HG03196 (cell line): Measurements from ENCODE around the gene GLDN.

ENCODE experiments used
- ATAC-seq: cut with Tn5 transposase; IDR thresholded peaks from one replicate; pipeline ENCODE4 v1.9.1; 2021; ENCODE audit not compliant: unreplicated experiment

The GLDN gene

DNA sequence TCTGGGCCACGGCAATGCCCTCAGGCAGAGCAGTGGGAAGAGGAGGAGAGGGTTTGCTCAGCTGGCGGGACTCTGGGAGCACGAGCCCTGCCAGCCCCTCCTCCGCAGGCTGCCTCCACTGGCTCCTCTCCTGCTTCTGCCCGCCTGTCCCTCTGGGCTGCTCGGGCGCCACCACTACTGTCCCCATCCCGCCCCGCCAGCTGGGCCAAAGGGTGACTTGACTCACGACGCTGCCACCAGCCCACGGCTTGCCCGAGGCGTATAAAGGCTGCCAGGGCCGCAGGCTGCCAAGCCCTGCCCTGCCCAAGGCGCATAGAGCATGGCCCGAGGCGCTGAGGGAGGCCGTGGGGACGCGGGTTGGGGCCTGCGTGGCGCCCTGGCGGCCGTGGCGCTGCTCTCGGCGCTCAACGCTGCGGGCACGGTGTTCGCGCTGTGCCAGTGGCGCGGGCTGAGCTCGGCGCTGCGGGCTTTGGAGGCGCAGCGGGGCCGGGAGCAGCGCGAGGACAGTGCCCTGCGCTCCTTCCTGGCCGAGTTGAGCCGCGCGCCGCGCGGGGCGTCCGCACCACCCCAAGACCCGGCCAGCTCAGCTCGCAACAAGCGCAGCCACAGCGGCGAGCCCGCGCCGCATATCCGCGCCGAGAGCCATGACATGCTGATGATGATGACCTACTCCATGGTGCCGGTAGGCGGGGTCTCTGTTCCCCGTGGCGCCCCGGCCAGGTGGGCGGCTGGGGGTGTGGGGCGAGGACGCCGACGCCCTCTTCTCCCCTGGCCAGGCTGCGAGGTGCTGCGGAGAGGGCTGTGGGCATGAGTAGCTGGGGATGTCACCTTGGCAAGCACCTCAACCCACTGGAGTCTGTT is at the start of gene GLDN:
Gene GLDN, plus strand, starts transcription at position 290 of the 861 bp plus-strand sequence. Its CDS starts 30 bp downstream, at position 320.
- no peak for ATAC-seq

DNA sequence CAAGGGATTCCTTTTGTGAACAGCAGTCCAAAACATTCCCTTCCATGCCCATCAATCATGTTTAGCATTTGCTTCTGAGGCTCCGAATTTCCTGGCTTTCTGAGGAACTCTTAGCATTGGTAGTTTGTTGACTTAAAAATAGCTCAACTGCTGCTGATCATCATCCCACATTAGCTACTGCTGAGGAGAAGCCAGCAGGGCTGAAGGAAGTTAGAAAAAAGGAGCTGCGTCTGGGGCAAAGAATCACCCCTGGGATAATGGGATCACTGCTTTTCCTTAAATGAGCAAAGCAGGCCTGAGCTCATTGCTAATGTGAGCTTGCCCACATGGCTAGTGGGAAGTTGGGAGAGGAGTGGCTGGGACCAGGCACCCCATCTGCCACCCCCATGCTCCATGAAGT is 42.8 kb upstream of the GLDN start:
- ATAC-seq: no peak

DNA sequence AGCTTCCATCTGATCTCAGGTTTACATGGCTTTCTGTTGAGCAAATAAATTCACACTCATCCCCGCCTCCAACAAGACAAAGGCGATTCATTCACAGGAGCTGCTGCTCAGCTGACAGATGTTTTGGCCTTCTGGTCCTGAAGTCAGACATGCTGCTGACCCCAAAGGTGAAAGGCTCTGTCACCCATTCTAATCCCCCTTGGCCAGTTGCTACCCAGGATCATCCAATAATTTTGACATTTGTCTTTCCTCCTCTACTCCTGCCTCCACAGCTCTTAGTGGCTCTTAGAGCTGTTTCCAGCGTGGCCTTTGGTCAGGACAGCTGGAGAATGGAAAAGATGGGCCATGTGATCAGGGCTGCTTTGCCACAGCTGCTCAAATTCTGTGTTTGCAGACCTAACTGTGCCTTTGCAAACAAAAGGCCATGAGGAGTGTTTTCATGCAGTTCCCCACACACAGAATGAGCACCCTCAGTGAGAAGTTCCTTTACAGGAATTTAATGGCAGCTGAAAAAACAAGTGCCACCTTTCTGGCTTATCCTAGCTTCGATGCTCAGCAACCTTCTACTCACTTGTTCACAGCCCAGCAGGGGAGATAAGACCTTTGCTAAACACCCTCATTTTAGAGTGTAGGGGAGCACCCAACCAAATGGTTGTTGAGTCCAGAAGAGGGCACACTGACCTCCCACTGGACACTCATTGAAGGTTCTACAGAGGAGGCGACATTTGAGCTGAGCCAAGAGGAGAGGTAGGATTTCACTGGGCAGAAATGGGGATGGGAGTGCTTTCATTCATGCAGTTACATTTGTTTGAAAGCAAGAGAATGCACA is 42.1 kb upstream of the GLDN start:
- no peak for ATAC-seq

DNA sequence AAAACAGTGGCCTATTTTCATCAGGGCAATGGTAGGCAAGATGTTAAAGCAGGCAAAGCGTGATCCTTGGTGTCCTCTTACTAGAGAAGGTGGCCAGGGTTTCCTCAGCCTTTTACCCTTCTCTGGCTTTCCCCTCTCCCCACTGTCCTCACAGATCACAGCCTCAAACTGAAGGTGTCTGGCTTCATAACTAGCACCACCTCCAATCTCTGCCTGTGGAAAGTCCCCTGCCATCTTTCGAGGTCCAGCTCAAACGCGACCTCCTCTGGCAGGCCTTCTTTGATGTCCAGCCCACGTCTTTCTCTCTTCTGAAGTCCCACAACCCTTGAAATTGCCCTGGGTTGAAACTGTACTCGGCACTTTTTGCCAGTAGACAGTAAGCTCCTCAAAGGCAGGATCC is 39.0 kb upstream of the GLDN start:
- ATAC-seq: no peak

DNA sequence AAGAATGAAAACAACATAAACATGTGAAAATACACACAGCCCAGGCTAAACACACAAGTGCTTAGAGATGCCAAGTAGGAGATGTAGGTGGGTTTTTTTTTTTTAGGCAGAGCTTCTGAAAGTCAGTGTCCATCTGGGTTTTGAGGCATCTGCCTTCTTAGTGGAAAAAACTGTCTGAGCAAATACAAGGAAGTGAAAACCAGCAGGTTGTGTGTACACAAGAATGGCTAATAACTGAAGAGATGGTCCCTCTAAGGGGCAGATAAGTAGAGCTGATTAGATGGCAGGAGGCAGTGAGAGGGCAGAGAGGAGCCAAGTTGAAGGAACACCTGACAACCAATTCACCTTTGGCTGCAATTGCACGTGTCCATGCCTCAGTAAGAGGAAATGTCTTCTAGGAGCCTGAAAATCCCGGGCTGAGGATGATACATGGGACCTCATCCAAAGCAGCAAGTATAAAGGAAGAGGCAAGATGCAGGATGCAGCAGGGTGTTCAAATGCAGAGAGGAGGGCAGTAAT is 37.9 kb upstream of the GLDN start:
- ATAC-seq: no peak

DNA sequence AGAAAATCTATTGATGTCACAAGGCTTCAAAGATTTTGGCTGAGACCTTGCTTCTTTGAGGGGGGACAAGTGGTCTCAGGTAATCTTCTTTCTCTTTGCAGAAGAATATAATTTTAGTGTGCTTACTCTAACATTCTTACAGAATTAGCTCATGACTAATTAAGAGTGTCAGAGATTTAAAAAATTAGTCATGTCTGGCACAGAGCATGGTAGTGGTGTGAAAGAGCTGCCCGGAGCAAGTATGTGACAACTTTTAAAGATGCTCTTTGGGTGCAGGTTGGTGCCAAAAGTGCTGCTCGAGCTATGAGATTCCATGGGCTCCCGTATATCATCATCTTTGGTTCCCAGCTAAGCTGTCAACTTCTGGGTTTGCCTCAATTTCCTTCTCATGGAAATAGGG is 34.1 kb upstream of the GLDN start:
- ATAC-seq: no peak

DNA sequence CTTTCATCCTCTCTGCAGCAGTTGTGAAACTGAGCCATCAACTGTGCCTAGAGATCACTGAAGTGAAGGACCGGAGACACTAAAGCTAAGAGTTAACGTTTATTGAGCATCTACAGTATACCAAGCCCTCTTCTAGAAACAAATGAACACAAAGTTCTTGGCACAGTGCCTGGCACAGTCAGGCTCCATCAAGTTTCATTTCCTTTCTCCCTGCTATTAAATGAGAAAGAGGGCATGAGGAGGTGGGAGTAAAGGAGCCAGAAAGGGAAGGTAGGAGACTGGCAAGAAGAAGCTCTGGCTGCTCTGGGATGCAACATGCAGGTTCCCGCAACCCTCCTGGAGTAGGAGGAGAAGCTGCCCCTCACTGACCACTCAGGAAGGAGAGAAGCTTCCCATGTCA is 33.6 kb upstream of the GLDN start:
- ATAC-seq: no peak

DNA sequence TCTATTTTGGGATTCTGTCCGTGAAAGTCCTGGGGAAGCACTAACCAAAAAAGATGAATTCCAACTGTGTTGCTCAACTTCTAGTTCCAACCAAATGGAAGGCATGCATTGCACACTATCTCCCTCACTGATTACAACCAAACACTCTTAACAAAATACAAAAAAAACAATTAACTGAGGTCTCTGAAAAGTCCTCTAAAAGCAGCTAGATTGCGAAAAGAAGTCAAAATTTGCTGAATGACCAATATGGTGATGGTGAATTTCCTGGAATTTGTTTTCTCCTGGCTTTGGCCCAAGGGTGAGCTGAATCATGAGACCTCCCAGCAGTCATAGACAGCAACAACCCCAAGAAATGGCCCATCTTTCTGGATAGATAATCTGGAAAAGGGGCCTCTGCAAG is 31.4 kb upstream of the GLDN start:
- ATAC-seq: no peak

DNA sequence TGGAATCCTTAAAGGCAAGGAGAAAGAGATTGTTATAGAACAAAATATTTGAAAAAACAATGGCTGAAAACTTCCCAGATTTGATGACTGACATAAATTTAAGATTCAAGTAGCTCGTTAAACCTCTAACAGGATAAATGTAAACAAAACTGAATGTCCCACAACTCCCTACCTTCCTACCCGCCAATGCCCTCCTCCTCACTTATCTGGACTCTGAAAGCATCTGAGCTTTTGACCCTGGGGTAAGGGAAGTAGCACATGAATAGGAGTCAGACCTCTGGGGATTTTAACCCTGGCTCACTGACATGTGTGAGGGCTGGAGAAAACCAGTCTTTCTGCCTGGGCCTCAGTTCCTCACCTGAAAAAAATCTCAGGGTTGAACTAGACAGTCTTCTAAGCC is 29.9 kb upstream of the GLDN start:
- no peak for ATAC-seq

DNA sequence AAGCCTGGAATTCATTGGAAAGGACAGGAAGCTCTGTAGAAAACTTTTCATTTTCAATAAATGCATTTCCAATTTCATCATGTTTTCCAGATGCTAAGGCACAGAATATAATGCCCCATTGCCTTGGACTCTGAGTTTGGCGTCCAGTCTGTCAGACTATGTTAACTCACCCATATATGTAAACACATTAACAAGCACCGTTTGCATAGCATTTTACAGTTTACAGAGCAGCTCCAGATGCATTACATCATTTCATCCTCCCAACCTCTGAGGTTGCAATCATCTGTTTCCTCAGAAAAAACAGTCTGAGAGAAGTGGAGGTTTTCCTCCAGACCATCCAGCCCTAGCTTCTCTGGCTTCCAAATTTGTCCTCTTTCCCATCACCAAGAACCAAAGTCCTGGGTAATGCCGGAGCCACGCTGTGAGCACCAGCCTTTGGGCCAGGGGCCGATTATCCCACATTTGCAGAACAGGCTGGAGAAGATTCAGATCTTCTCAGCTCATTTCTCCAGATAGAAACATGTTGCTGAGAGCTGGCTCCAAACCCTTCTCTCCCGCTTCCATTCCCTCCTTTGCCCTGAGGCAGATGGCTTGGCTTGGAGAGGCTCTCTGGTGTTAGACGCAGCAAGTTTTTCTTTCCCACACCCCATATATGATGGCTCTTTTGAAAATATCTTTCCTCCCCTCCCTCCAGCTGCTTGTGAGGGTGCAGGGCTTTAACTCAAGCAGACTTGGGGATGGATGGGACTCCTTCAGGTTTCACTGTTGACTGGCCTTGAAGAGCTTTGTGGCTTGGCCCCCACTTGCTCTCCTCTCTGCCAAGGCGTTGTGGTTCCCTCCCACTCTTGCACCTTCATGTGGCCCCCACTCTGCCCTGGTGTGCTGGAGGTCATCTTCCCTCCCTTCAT is 29.0 kb upstream of the GLDN start:
- ATAC-seq: no peak

DNA sequence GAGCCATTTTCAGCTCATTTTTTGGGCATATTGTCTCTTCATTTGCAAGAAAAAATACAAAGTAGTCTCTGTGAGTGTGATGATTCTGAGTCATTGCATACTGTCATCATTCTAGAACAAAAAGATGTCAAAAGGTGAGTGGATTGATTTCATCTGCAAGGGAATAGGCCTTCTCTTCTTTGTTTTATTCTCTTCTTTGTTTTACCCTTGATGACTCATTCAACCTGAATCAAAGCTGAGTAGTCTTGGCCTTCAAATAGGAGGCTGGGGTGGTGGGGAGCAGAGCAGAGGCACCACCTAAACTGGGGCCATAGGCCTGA is 28.4 kb upstream of the GLDN start:
- no peak for ATAC-seq

DNA sequence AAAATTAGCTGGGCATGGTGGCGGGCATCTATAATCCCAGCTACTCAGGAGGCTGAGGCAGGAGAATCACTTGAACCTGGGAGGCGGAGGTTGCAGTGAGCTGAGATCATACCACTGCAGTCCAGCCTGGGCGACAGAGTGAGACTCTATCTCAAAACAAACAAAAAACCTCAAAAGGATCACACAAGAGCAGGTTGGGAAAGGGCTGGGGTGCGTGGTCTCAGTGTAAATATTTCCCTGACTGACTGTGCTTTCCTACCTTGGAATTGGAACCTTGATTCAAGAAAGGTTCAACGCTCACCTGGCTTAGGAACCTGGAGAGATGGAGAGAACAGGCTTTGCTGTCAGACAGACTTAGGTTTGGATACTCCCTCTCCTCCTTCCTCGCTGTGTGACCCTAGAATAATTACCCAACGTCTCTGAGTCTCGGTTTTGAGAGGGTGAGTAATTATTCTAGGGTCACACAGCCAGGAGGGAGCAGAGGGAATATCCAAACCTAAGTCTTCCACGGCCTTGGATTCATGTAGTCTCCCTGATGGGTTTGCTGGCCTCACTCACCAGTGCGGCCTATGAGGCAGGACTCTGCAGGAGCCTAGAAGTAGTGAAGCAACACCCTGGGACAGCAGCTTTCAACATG is 27.7 kb upstream of the GLDN start:
- ATAC-seq: no peak

DNA sequence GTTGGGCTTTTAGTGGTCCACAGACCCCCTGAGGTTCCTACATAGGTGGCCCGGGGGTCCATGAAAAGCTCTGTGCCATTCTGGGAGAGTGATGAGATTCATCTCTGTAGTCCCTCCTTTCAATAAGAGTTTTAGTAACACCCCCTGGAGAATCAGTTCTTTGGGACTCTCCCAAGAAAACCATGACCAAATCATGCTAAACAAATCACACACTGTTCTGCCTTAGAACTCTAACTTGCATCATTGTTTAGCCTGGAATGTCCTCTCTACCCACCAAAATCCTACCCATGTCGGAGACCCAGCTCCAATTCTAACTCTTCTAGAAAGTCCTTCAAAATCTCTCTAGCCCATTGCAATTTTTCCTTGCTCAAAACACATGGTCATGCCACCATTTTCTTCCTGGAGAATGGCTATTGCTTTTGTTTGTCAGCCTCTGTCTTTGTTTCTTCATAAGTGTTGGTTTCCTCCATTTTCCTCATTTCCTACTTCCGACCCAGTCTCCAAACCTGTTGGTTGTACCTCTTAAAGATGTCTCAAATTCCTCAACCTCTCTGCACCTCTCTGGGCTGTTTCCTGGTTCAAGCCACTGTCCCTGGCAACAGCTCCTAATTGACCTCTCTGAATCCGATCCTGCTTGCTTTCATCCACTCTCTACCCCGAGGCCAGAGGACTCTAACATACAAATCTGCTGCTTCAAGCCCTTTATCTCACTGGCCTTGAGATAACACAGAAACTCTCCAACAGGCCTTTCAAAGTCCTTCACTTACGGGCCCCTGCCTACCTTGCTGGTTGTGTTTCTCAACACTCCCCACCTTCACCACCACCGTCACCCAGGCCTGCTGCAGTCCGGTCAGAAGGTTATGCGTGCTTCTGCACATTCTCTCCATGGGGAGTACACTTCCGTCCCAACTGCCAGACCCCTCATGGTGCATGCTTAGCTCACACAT is 26.8 kb upstream of the GLDN start:
- ATAC-seq: no peak

DNA sequence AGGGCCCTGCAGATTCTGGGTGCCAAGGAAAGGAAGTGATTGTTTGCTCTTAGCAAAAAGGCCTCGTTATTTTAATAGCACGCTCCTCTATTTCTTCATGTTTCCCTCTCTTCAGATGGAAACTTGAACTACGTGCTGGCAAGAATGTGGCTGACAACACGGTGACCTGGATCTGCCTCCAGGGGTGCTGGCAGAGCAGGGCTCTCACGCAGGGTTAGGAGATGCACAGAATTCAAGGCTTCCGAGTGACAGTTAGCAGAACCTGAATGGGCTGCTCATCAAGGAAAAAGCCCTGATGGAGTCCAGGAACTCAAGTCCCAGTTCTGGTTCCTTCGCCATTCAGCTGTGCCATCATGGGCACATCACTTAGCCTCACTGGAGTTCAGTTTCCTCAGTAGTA is 25.7 kb upstream of the GLDN start:
- no peak for ATAC-seq

DNA sequence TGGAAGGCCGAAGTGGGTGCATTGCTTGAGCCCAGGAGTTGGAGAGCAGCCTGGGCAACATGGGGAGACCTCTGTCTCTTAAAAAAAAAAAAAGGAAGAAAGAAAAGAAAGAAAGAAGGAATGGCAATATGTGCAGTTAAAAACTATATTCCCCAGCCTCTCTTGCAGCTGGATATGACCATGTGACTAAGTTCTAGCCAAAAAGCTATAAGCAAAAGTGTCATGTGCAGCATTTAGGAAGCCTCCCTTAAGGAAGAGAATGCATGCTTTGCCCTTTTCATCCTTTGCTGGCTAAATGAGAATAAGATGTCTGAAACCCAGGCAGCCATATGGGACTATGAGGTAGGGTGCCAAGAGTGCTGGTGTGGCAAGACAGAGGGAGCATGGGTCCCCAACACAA is 24.8 kb upstream of the GLDN start:
- ATAC-seq: no peak

DNA sequence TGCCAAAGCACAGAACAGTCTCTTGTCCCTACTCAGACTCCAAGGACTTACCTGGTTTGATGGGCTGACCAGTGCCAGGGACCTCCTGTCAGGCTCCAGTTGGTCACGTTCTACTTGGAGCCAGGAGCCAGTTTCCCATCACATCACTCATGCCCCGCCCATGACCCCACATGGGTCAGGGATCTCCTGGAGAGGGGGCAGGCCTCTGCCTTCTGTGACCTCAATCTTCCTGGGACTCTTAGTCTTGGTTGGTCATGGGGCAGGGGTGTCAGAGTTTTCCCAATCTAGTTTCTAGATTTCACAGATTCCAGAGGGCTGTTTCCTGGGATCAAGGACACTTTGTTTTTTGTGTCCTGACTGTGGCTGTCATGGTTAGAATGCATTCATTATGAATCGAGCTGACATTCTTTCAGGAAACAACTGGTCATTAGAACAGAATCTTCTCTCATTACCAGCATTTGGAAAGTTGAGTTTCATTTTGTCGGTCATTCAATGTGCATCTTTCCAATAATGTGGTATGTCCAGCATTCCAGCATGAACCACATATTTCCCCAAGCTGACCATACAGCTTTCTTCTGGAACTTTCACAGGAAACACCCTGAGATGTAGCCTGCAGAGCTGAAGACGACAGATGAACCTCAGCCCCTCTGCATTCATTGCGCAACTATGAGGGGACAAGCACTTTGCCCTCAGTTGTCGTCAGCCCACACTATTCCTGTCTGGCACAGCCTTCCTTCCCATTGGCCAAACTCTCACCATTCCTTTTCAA is 22.9 kb upstream of the GLDN start:
- no peak for ATAC-seq

DNA sequence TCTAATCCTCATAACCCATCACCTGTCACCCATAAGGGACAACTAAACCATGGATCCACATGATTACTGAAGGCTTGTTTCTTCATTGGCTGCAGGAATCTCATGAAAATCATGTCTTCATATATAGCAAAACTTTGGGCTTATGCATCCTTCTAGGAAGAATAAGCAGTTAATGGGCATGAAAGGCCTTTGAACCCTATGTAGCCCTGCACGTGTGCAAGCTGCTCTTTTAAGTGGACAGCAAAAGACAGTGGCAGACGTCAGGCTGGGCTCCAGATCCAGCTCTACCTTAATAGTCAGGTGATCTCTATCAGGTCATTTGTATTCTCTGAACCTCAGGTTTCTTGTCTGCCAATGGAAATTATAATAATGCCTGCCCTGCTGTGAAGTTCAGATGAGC is 21.9 kb upstream of the GLDN start:
- no peak for ATAC-seq

DNA sequence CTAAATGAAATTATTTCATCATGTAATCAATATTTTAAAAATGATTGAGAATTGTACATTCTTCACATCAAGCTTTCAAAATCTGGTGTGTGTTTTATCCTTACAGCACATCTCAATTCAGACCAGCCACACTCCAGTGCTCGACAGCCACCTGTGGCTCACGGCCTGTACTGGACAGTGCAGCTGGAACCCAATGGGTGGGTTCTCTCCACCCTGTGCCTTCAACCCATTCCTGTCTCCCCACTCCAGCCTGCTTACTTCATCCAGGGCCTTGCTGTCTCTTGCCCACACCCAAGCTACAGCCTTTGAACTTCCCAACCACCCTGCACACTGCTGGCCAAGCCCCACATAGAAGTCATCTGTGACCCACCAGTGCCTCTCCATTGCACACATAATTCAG is 20.6 kb upstream of the GLDN start:
- no peak for ATAC-seq

DNA sequence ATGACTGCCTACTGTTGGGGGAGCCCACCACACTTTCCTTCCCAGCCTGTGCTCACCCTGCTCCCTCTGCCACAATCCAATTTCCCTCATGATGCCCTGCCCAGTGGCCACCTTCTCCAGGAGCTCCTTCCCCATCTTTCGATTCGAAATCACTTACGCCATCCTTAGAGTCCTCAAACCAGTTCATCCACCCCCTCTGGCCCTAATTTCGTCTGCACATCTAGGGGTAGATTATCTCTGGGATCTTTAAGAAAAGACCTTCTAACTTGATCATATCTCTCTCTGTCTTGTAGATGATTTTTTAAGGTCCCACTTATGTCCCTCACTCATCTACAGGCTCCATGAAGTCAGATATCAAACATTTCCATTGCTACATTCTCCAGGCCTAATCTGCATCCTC is 20.1 kb upstream of the GLDN start:
- no peak for ATAC-seq
